GM12873 (cell line): ENCODE results near the gene BCL10.
A peak's percentile ranks its signal among the peaks of the same experiment; 100 is the strongest.

ENCODE experiments used
- CTCF ChIP-seq: IDR thresholded peaks from 2 replicates; pipeline ENCODE4 v1.5.1; 2012; ENCODE audit warnings: low read depth, mild to moderate bottlenecking, moderate library complexity, low read length, control low read depth; ENCODE audit not compliant: insufficient read depth; ENCODE audit errors: missing control alignments

The BCL10 gene

GRCh38 chr1:85259912-85260274, 16.5 kb downstream of the BCL10 start:
- TF ChIP-seq CTCF = no peak

GRCh38 chr1:85259118-85259911, 17.1 kb downstream of the BCL10 start, which contains the start of gene C1orf52:
Gene C1orf52 (minus strand): TSS chr1:85259662. CDS start chr1:85259633, 29 bp downstream.
- TF ChIP-seq CTCF = peak; percentile 80

- TF ChIP-seq CTCF = no peak
These were observed 17.8 kb downstream of the BCL10 start for GRCh38 chr1:85258536-85259117.

GRCh38 chr1:85245891-85246290, 30.5 kb downstream of the BCL10 start:
- no peak for TF ChIP-seq CTCF

- TF ChIP-seq CTCF = no peak
These were observed 31.0 kb downstream of the BCL10 start for GRCh38 chr1:85245456-85245855.

- no peak for TF ChIP-seq CTCF
These were observed 32.0 kb downstream of the BCL10 start for GRCh38 chr1:85244271-85245061.

- TF ChIP-seq CTCF = no peak
These were observed 33.1 kb downstream of the BCL10 start for GRCh38 chr1:85243372-85243771.
